ENCODE measurements around the gene ERLEC1.

- no peak for TF ChIP-seq POLR2A (IDR thresholded peaks at IDR 0.05; ENCODE audit: low read depth, low read length)
- no peak for TF ChIP-seq TAF1 (IDR thresholded peaks at IDR 0.05; ENCODE audit: borderline replicate concordance, low read depth, low read length)
Observed at GRCh38 chr2:53829273-53829979, 42.6 kb downstream of the ERLEC1 start.
